Thymus (tissue), 11 donors: ENCODE measurements around the gene PRF1. TPM values are rescaled to one million over a fixed set of nuclear protein-coding genes. Genes with fewer than 3 reads are reported as not detected.

Experiments used
- DNase-seq, 9 donors: peaks; one replicate each; pipeline ENCODE4 v3.0.0-alpha.2; 2013; ENCODE audit warnings: low spot score in 9 of 9, low read depth in 6 of 9, missing footprints in 1 of 9
- H3K27ac ChIP-seq, 2 donors: one replicate each; pipeline ENCODE4 v1.5.1; 2013; ENCODE audit warnings: control low read depth in 1 of 2, low read depth in 1 of 2, low read length in 1 of 2, mild to moderate bottlenecking in 1 of 2, moderate library complexity in 1 of 2
- H3K27me3 ChIP-seq, 2 donors: one replicate each; pipeline ENCODE4 v1.5.1; 2013; ENCODE audit warnings: low read length in 1 of 2; ENCODE audit not compliant: control insufficient read depth in 2 of 2, insufficient read depth in 1 of 2
- H3K36me3 ChIP-seq, 2 donors: one replicate each; pipeline ENCODE4 v1.5.1; 2013; ENCODE audit warnings: low read length in 1 of 2, mild to moderate bottlenecking in 1 of 2, moderate library complexity in 1 of 2; ENCODE audit not compliant: control insufficient read depth in 2 of 2, insufficient read depth in 2 of 2
- H3K4me1 ChIP-seq, 2 donors: one replicate each; pipeline ENCODE4 v1.5.1; 2013; ENCODE audit warnings: low read length in 2 of 2; ENCODE audit not compliant: control insufficient read depth in 2 of 2, insufficient read depth in 2 of 2
- H3K4me3 ChIP-seq, 2 donors: one replicate each; pipeline ENCODE4 v1.5.1; 2013; ENCODE audit warnings: low read length in 2 of 2, control low read depth in 1 of 2, mild to moderate bottlenecking in 1 of 2
- H3K9me3 ChIP-seq, 2 donors: one replicate each; pipeline ENCODE4 v1.5.1; 2013; ENCODE audit warnings: low read length in 1 of 2, mild to moderate bottlenecking in 1 of 2; ENCODE audit not compliant: control insufficient read depth in 2 of 2, insufficient read depth in 1 of 2
- WGBS: extraction: QIAGEN DNeasy Blood & Tissue Kit; methylation state at CpG from one replicate; pipeline ENCODE4 v1.1.7; 2013; 5-methylcytosine and 5-hydroxymethylcytosine counted together
- polyA plus RNA-seq: library from polyadenylated mRNA; stranded (reverse); fragments of 200-250 nt; gene quantifications from one replicate; pipeline ENCODE4 v1.2.3, GENCODE V29; 2013
- total RNA-seq: library from RNA; stranded (reverse); fragments of 120-200 nt; gene quantifications from one replicate; pipeline ENCODE4 v1.2.4, GENCODE V29; 2013
- donor health status: healthy.

The PRF1 gene
- total and polyA plus RNA-seq, 2 donors: 9.1 to 12.3 TPM

GRCh38 chr10:70560511-70560941 is 42.0 kb downstream of the PRF1 start:
- H3K9me3 ChIP-seq: no peaks in the 10 kb centered on the region
- DNase-seq: no peak
- WGBS: 96% methylated on average over 14 of the region's 14 CpGs
- H3K27ac ChIP-seq: no peak overlapping the region
- no peaks in the 10 kb centered on the region for H3K27me3 ChIP-seq
- H3K4me1 ChIP-seq: peaks cover 9 to 48% of the 10 kb centered on the region in 2 donors
- no peak overlapping the region for H3K4me3 ChIP-seq
- peaks cover 0 to 2% of the 10 kb centered on the region in 2 donors for H3K36me3 ChIP-seq

GRCh38 chr10:70559861-70560260 is 42.7 kb downstream of the PRF1 start:
- H3K9me3 ChIP-seq: no peaks in the 10 kb centered on the region
- H3K27me3 ChIP-seq: no peaks in the 10 kb centered on the region
- DNase-seq: no peak
- H3K4me3 ChIP-seq: no peak overlapping the region
- 98% methylated on average over 5 of the region's 5 CpGs for WGBS
- H3K36me3 ChIP-seq: peaks cover 0 to 2% of the 10 kb centered on the region in 2 donors
- H3K4me1 ChIP-seq: peaks cover 9 to 48% of the 10 kb centered on the region in 2 donors
- no peak overlapping the region for H3K27ac ChIP-seq

DNA sequence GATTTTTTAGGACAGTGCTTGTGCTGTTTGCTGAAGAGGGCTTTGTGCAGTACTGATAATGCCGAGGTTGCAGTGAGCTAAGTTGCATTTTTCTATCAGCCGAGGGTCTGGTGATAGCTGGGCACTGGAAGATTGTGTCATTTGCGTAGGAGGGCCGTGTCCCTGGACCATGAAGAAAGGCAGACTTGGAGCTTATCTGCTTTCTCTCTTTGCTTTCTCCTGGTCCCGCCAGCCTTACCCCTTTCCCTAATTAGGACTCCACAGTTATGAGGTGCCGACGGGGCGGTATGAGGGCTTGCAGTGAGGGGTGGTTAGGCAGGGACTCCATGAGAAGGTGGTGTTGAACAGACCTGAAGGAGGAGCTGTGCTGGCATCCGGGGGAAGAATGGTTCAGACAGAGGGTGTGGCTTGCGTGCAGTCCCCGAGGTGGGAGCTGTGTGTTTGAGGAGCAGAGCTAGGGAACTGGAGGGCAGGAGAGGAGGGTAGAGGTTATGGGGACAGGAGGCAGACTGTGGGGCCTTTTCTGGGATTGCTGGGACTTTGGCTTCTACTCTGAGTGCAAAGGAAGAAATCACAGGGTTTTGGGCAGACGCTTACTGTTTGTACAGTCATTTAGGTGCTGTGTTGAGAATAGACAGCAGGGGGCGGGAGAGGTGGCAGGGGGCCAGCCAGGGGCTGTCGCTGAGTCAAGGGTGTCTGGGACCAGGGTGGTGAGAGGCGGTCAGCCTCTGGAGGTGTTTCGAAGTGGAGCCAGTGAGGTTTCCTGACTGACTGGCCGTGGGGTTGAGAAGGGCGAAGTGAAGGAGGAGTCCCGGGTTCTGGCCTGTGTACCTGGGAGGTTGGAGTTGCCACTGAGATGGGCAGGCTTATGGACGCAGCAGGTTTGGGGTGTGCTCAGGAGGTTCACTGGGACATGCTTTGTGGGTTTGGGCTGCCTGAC is 43.4 kb downstream of the PRF1 start:
- H3K4me3 ChIP-seq: peak overlapping the region in 1 of 2 donors; percentile 13
- H3K9me3 ChIP-seq: no peaks in the 10 kb centered on the region
- 35% methylated on average over 20 of the region's 20 CpGs for WGBS
- no peaks in the 10 kb centered on the region for H3K27me3 ChIP-seq
- no peaks in the 10 kb centered on the region for H3K36me3 ChIP-seq
- peaks cover 9 to 48% of the 10 kb centered on the region in 2 donors for H3K4me1 ChIP-seq
- no peak overlapping the region for H3K27ac ChIP-seq
- DNase-seq: peak in 4 of 9 donors; percentile 39 to 75 (median 62)

GRCh38 chr10:70558295-70558694 is 44.2 kb downstream of the PRF1 start:
- Histone ChIP-seq H3K4me3 (no peak overlapping the region), H3K36me3 (no peaks in the 10 kb centered on the region), H3K27me3 (no peaks in the 10 kb centered on the region), H3K27ac (no peak overlapping the region), H3K4me1 (peaks cover 9 to 44% of the 10 kb centered on the region in 2 donors), H3K9me3 (no peaks in the 10 kb centered on the region)
- no peak for DNase-seq
- 98% methylated on average over 11 of the region's 11 CpGs for WGBS

DNA sequence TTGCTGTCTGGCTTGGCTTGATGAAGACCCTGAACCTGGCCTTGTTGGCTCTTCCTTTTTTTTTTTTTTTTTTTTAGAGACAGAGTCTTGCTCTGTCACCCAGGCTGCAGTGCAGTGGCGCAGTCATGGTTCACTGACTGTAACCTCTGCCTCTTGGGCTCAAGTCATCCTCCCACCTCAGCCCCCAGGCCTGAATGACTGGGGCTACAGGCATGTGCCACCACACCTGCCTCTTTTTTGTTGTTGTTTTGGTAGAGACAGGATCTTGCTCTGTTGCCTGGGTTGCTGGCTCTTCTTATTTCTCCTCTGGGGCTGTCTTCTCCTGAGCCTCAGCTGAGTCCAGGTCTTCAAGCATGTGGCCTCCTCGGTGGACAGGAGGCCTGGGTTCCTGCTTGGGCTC is 44.7 kb downstream of the PRF1 start:
- 65% methylated on average over 2 of the region's 2 CpGs for WGBS

GRCh38 chr10:70557086-70557845 is 45.3 kb downstream of the PRF1 start:
- Histone ChIP-seq H3K4me1 (peaks cover 9 to 37% of the 10 kb centered on the region in 2 donors), H3K9me3 (no peaks in the 10 kb centered on the region), H3K27ac (no peak overlapping the region), H3K36me3 (no peaks in the 10 kb centered on the region), H3K4me3 (no peak overlapping the region), H3K27me3 (no peaks in the 10 kb centered on the region)
- 98% methylated on average over 11 of the region's 11 CpGs for whole genome bisulfite sequencing
- no peak for DNase-seq

More for the DNA sequence above, 44.7 kb downstream of the PRF1 start:
- Histone ChIP-seq H3K9me3 (no peaks in the 10 kb centered on the region), H3K27me3 (no peaks in the 10 kb centered on the region), H3K4me3 (no peak overlapping the region), H3K27ac (no peak overlapping the region), H3K4me1 (peaks cover 9 to 40% of the 10 kb centered on the region in 2 donors), H3K36me3 (no peaks in the 10 kb centered on the region)
- DNase-seq: no peak

GRCh38 chr10:70555371-70555770 is 47.2 kb downstream of the PRF1 start:
- Histone ChIP-seq H3K4me3 (no peak overlapping the region), H3K27me3 (no peaks in the 10 kb centered on the region), H3K9me3 (peaks cover 0 to 3% of the 10 kb centered on the region in 2 donors), H3K27ac (no peak overlapping the region), H3K36me3 (peaks cover 0 to 3% of the 10 kb centered on the region in 2 donors), H3K4me1 (peaks cover 0 to 28% of the 10 kb centered on the region in 2 donors)
- WGBS: 87% methylated on average over 11 of the region's 11 CpGs
- DNase-seq: no peak

DNA sequence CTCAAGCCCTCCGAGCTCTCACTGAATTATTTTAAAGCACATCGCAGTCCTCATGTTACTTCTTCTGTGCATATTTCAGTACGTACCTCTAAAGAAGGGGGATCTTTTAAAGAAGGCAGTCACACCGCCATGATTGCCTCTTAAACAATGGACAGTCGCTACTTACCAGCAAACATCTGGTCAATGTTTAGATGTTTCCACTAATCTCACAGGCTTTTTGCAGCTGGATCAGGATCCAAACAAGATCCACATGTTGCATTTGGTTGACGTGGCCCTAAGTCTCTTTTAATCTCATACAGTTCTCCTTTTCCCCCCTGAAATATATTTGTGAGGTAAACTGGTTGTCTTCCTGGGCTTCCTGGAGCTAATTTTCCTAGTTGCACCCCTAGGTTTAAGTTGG is 50.0 kb downstream of the PRF1 start:
- no peak for DNase-seq
- no peak overlapping the region for H3K4me3 ChIP-seq
- WGBS: 97% methylated on average over 6 of the region's 6 CpGs
- peaks cover 0 to 11% of the 10 kb centered on the region in 2 donors for H3K4me1 ChIP-seq
- H3K9me3 ChIP-seq: peaks cover 0 to 3% of the 10 kb centered on the region in 2 donors
- peaks cover 0 to 3% of the 10 kb centered on the region in 2 donors for H3K36me3 ChIP-seq
- H3K27me3 ChIP-seq: no peaks in the 10 kb centered on the region
- no peak overlapping the region for H3K27ac ChIP-seq

DNA sequence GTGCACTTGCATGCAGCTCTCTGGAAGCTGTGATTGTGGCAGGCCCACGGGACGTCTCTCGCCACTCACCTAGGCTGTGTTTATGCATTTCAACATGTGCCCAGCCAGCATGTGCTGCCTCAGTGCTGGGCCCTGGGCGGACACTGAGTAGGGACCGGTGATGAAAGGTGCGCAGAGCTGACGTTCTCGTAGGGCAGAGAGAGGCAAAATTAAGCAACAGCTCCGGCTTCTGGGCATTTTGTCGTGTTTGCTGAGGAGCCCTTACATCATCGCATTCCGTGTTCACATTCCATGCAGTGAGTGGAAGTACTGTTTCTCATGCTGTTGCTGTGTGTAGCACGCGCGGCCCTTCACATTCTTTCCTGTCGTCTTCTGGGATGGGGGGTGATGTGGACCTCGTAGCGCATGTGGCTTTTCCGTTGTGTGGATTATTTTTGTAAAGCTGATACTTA is 50.5 kb downstream of the PRF1 start:
- H3K36me3 ChIP-seq: peaks cover 0 to 6% of the 10 kb centered on the region in 2 donors
- WGBS: 97% methylated on average over 19 of the region's 19 CpGs
- H3K9me3 ChIP-seq: peaks cover 0 to 3% of the 10 kb centered on the region in 2 donors
- peaks cover 0 to 11% of the 10 kb centered on the region in 2 donors for H3K4me1 ChIP-seq
- no peak for DNase-seq
- H3K27me3 ChIP-seq: no peaks in the 10 kb centered on the region
- no peak overlapping the region for H3K27ac ChIP-seq
- H3K4me3 ChIP-seq: no peak overlapping the region
